Natural killer cell (primary cell): ENCODE data around the gene WDTC1. TPM values are rescaled to one million over a fixed set of nuclear protein-coding genes. Genes with fewer than 3 reads are reported as not detected.

Experiments
- ATAC-seq, 3 donors: fragments of 150-1000 bp in 2 of 3; fragments of 200-7000 bp in 1 of 3; cut with Tn5 transposase; 1 replicate in 1 of 3; 2 replicates in 2 of 3; pipeline ENCODE4 v1.10.0; 2021; ENCODE audit warnings: mild to moderate bottlenecking in 2 of 3, moderate library complexity in 2 of 3
- DNase-seq, 2 donors: peaks; one replicate each; pipeline versions ENCODE4 v3.0.0 to v3.0.0-alpha.2; 2013 to 2021; ENCODE audit warnings: mixed read lengths in 1 of 2
- H3K27ac ChIP-seq: one replicate; pipeline ENCODE4 v1.5.1; 2013; ENCODE audit warnings: mild to moderate bottlenecking, low read length
- H3K27me3 ChIP-seq: one replicate; pipeline ENCODE4 v1.6.1; 2013; ENCODE audit warnings: low read length; ENCODE audit not compliant: control insufficient read depth, insufficient read depth
- H3K36me3 ChIP-seq: one replicate; pipeline ENCODE4 v1.6.1; 2013; ENCODE audit warnings: low read length; ENCODE audit not compliant: control insufficient read depth, insufficient read depth
- H3K4me1 ChIP-seq: one replicate; pipeline ENCODE4 v1.6.1; 2013; ENCODE audit warnings: low read length; ENCODE audit not compliant: control insufficient read depth, insufficient read depth
- H3K4me3 ChIP-seq: one replicate; pipeline ENCODE4 v1.5.1; 2013; ENCODE audit warnings: low read length
- H3K9me3 ChIP-seq: one replicate; pipeline ENCODE4 v1.6.1; 2013; ENCODE audit warnings: low read length; ENCODE audit not compliant: control insufficient read depth, insufficient read depth
- H3K27ac Mint-ChIP-seq, 2 donors: one replicate each; pipeline ENCODE4 v1.8.0; 2022; ENCODE audit warnings: mild to moderate bottlenecking in 2 of 2, mixed read lengths in 2 of 2, moderate library complexity in 1 of 2
- H3K27me3 Mint-ChIP-seq, 2 donors: one replicate each; pipeline ENCODE4 v1.8.0; 2022; ENCODE audit warnings: low read depth in 2 of 2, mixed read lengths in 2 of 2
- H3K36me3 Mint-ChIP-seq: one replicate; pipeline ENCODE4 v1.8.0; 2022; ENCODE audit warnings: mixed read lengths
- H3K4me1 Mint-ChIP-seq, 2 donors: one replicate each; pipeline ENCODE4 v1.8.0; 2022; ENCODE audit warnings: mixed read lengths in 2 of 2
- H3K4me3 Mint-ChIP-seq: one replicate; pipeline ENCODE4 v1.8.0; 2022; ENCODE audit warnings: mild to moderate bottlenecking, moderate library complexity, mixed read lengths
- H3K9me3 Mint-ChIP-seq, 2 donors: one replicate each; pipeline ENCODE4 v1.8.0; 2022; ENCODE audit warnings: mixed read lengths in 2 of 2
- WGBS: methylation state at CpG from one replicate; pipeline ENCODE4 v1.1.7; 2013; ENCODE audit warnings: missing lambda C conversion rate; ENCODE audit not compliant: insufficient coverage; 5-methylcytosine and 5-hydroxymethylcytosine counted together
- intact Hi-C: fragments of 100-400 bp; cut with micrococcal nuclease; formaldehyde crosslinking; loops from one replicate; pipeline ENCODE4 v1.14.2; 2022
- total RNA-seq, 4 donors: library from RNA; stranded (reverse); fragments of 120-200 nt in 1 of 4; gene quantifications; one replicate each; pipeline versions ENCODE4 v1.2.3 to v1.2.4, GENCODE V29; 2013 to 2022
- TF ChIP-seq, protein P1 (sequence below): fragments of 200-600 bp; IDR thresholded peaks from one replicate; pipeline ENCODE4 v1.8.0; 2022; ENCODE audit warnings: antibody characterized with exemption

The WDTC1 gene
- total RNA-seq, 3 donors from 2014 or later (not counting 1 experiment from before 2014, with no cell fraction given): 68.9 to 82.0 (median 81.7) TPM

GRCh38 chr1:27350663-27351540 is 116.5 kb downstream of the WDTC1 start:
- intact Hi-C loops: no loop called here
- H3K27me3 ChIP-seq: no peaks in the 10 kb centered on the region
- no peaks in the 10 kb centered on the region for H3K36me3 Mint-ChIP-seq
- no peak overlapping the region for H3K27ac Mint-ChIP-seq
- H3K4me1 ChIP-seq: peaks cover 23% of the 10 kb centered on the region
- no peak for ATAC-seq
- TF ChIP-seq, protein P1, sequence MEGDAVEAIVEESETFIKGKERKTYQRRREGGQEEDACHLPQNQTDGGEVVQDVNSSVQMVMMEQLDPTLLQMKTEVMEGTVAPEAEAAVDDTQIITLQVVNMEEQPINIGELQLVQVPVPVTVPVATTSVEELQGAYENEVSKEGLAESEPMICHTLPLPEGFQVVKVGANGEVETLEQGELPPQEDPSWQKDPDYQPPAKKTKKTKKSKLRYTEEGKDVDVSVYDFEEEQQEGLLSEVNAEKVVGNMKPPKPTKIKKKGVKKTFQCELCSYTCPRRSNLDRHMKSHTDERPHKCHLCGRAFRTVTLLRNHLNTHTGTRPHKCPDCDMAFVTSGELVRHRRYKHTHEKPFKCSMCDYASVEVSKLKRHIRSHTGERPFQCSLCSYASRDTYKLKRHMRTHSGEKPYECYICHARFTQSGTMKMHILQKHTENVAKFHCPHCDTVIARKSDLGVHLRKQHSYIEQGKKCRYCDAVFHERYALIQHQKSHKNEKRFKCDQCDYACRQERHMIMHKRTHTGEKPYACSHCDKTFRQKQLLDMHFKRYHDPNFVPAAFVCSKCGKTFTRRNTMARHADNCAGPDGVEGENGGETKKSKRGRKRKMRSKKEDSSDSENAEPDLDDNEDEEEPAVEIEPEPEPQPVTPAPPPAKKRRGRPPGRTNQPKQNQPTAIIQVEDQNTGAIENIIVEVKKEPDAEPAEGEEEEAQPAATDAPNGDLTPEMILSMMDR: no peak
- no peaks in the 10 kb centered on the region for H3K27me3 Mint-ChIP-seq
- no peak for DNase-seq
- no peak overlapping the region for H3K27ac ChIP-seq
- no peak overlapping the region for H3K4me3 ChIP-seq
- peaks cover 21 to 27% of the 10 kb centered on the region in 2 donors for H3K4me1 Mint-ChIP-seq
- peaks cover 40% of the 10 kb centered on the region for H3K36me3 ChIP-seq
- 95% methylated on average over 62 of the region's 62 CpGs for WGBS
- no peaks in the 10 kb centered on the region for H3K9me3 Mint-ChIP-seq
- no peak overlapping the region for H3K4me3 Mint-ChIP-seq
- no peaks in the 10 kb centered on the region for H3K9me3 ChIP-seq

DNA sequence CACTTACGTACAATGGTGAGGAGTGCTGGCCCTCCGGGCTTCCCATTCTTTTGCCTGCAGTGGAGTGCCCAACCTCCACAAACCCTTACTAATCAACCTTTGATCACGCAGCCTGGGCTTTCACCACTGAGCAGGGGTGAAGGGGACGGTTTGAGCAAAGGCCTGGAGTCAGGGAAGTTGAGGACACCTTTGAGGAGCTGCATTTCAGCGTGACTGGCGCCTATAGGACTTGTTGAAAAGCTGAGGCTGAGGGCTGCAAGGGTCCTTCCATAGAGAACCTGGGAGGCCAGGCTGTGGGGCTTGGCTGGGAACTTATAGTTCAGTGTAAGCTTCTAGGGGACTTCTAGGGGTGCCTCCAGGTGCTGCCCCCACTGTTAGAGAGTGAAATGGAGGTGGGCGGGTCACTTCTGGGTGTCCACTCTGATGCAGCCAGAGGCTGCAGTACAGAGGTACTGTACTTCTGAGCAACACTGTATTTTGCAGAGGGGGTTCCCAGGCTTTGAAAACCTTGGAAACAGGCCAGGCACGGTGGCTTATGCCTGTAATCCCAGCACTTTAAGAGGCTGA is 117.2 kb downstream of the WDTC1 start:
- Histone ChIP-seq H3K4me1 (peaks cover 31% of the 10 kb centered on the region), H3K27me3 (no peaks in the 10 kb centered on the region), H3K27ac (no peak overlapping the region), H3K4me3 (no peak overlapping the region), H3K9me3 (no peaks in the 10 kb centered on the region), H3K36me3 (peaks cover 33% of the 10 kb centered on the region)
- Mint-ChIP-seq H3K9me3 (no peaks in the 10 kb centered on the region), H3K27me3 (no peaks in the 10 kb centered on the region), H3K4me1 (peaks cover 16 to 27% of the 10 kb centered on the region in 2 donors), H3K4me3 (no peak overlapping the region), H3K36me3 (no peaks in the 10 kb centered on the region), H3K27ac (no peak overlapping the region)
- 93% methylated on average over 8 of the region's 8 CpGs for WGBS
- DNase-seq: no peak
- no peak for ATAC-seq
- intact Hi-C loops: no loop called here
- TF ChIP-seq, protein P1: no peak

- TF ChIP-seq, protein P1: no peak
- Histone ChIP-seq H3K36me3 (peaks cover 23% of the 10 kb centered on the region), H3K4me1 (peaks cover 46% of the 10 kb centered on the region), H3K4me3 (no peak overlapping the region), H3K9me3 (no peaks in the 10 kb centered on the region), H3K27ac (no peak overlapping the region), H3K27me3 (no peaks in the 10 kb centered on the region)
- Mint-ChIP-seq H3K4me1 (peaks cover 13 to 23% of the 10 kb centered on the region in 2 donors), H3K9me3 (no peaks in the 10 kb centered on the region), H3K36me3 (no peaks in the 10 kb centered on the region), H3K27me3 (no peaks in the 10 kb centered on the region), H3K27ac (no peak overlapping the region), H3K4me3 (no peak overlapping the region)
- 97% methylated on average over 13 of the region's 13 CpGs for WGBS
- DNase-seq (no peak), ATAC-seq (no peak)
- intact Hi-C loops: no loop called here
Observed at GRCh38 chr1:27353166-27353565, 118.7 kb downstream of the WDTC1 start.
